Measurements from ENCODE around the gene DMKN.

DMKN gene

DNA sequence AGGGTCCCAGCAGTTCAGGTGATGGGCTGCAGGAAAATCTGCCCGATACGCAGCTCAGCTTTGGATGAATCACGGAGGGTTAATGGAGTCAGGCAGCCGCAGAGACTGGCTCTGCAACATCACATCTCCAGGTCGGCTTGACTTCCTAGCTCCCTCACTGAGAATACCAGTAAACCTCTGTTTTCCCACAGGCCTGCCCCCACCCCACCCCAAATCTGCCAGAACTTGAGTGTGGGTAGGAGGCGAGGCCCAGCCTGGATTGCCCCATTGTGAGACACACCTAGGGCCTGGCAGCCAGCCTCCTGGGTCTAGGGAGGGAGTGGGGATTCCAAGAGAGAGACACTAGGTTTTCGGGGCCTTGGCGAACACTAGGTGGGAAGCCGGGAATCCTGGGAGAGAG lies 19.5 kb downstream of the DMKN start:
- H3K79me2 ChIP-seq (ENCODE audit: control insufficient read depth, low read length) = no peaks in the 10 kb centered on the region
- H3K36me3 ChIP-seq (ENCODE audit: control insufficient read depth, low read length) = peaks cover 1% of the 10 kb centered on the region; the same call in 1 of the 2 replicates
- H3K4me2 ChIP-seq (ENCODE audit: low read length) = no peak overlapping the region
- no peaks in the 10 kb centered on the region for H3K9me2 ChIP-seq (replicated peaks; ENCODE audit: control insufficient read depth, low read length)
- H3K27me3 ChIP-seq (ENCODE audit: control insufficient read depth, low read length) = peaks cover 29% of the 10 kb centered on the region
- no peaks in the 10 kb centered on the region for H3K9me3 ChIP-seq (ENCODE audit: control insufficient read depth, insufficient read depth, low read length)
- H3K27ac ChIP-seq (ENCODE audit: low read depth, low read length) = no peak overlapping the region
- H3K4me1 ChIP-seq (ENCODE audit: control insufficient read depth, low read length) = peaks cover 16% of the 10 kb centered on the region
- TF ChIP-seq, protein P1, sequence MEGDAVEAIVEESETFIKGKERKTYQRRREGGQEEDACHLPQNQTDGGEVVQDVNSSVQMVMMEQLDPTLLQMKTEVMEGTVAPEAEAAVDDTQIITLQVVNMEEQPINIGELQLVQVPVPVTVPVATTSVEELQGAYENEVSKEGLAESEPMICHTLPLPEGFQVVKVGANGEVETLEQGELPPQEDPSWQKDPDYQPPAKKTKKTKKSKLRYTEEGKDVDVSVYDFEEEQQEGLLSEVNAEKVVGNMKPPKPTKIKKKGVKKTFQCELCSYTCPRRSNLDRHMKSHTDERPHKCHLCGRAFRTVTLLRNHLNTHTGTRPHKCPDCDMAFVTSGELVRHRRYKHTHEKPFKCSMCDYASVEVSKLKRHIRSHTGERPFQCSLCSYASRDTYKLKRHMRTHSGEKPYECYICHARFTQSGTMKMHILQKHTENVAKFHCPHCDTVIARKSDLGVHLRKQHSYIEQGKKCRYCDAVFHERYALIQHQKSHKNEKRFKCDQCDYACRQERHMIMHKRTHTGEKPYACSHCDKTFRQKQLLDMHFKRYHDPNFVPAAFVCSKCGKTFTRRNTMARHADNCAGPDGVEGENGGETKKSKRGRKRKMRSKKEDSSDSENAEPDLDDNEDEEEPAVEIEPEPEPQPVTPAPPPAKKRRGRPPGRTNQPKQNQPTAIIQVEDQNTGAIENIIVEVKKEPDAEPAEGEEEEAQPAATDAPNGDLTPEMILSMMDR (IDR thresholded peaks at IDR 0.05; ENCODE audit: low read depth, low read length, poor library complexity, severe bottlenecking) = no peak
- no peak for TF ChIP-seq EZH2phosphoT487 (IDR thresholded peaks at IDR 0.05; ENCODE audit: borderline replicate concordance, low read length)
- no peak overlapping the region for H3K4me3 ChIP-seq (ENCODE audit: low read length)
- no peaks in the 10 kb centered on the region for H4K20me1 ChIP-seq (ENCODE audit: control insufficient read depth, insufficient read depth, low read depth, low read length)
- no peaks in the 10 kb centered on the region for H3F3A ChIP-seq (ENCODE audit: control insufficient read depth, insufficient read depth)

DNA sequence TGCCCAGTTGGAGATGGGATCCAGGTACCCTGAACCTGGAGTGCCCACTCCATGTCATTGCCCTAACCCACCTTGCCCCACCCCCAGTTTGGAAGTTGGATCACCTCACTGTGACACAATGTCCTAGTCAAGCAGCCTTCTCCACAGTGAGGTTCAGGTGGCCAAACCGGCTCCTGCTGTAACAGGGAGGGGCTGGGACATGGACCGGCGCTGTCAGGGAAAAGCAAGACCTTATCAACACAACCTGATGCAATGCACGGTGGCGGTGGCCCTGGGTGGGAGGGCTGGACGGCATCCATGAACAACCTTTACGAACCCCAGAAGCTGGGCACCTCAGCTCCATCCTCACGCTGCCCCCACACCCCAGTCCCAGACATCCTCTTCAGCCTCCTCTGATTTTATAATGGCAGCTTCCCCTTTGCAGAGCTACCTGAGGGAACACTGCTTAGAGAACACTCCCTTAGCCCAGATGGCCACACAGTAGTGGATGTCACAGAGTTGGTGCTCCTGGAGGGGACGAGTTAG lies 21.6 kb downstream of the DMKN start:
- Histone ChIP-seq H3K4me2 (ENCODE audit: low read length) (no peak overlapping the region), H4K20me1 (ENCODE audit: control insufficient read depth, insufficient read depth, low read depth, low read length) (no peaks in the 10 kb centered on the region), H3K4me3 (ENCODE audit: low read length) (no peak overlapping the region), H3K79me2 (ENCODE audit: control insufficient read depth, low read length) (no peaks in the 10 kb centered on the region), H3F3A (ENCODE audit: control insufficient read depth, insufficient read depth) (no peaks in the 10 kb centered on the region), H3K27ac (ENCODE audit: low read depth, low read length) (no peak overlapping the region), H3K9me3 (ENCODE audit: control insufficient read depth, insufficient read depth, low read length) (no peaks in the 10 kb centered on the region), H3K4me1 (ENCODE audit: control insufficient read depth, low read length) (peaks cover 16% of the 10 kb centered on the region), H3K36me3 (ENCODE audit: control insufficient read depth, low read length) (no peaks in the 10 kb centered on the region), H3K9me2 (replicated peaks; ENCODE audit: control insufficient read depth, low read length) (no peaks in the 10 kb centered on the region), H3K27me3 (ENCODE audit: control insufficient read depth, low read length) (peaks cover 33% of the 10 kb centered on the region)
- no peak for TF ChIP-seq EZH2phosphoT487 (IDR thresholded peaks at IDR 0.05; ENCODE audit: borderline replicate concordance, low read length)
- TF ChIP-seq, protein P1 (IDR thresholded peaks at IDR 0.05; ENCODE audit: low read depth, low read length, poor library complexity, severe bottlenecking) = no peak

DNA sequence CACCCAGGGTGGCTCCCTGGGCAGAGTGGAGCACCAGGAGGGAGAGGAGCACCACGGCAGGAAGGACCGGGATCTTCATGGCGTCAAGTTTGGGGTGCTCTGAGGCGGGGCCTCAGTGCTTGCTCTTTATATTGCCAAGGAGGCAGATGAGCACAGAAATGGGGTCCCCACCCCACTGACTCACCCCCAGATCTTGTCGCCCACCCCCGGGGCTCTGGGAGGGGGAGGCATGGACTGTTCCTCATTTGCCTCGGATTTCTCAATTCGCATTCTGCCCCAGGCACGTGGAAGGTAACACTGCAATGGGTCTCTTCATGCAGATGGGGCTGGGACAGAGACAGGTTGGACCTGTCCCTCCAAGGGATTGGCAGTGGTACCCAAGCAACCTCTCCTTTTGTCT lies 23.1 kb downstream of the DMKN start, which contains the start of gene KRTDAP:
Gene KRTDAP, minus strand, starts transcription at position 101 of the 400 bp plus-strand sequence. Its CDS starts 22 bp downstream, at position 79.
- Histone ChIP-seq H3F3A (ENCODE audit: control insufficient read depth, insufficient read depth) (no peaks in the 10 kb centered on the region), H3K36me3 (ENCODE audit: control insufficient read depth, low read length) (no peaks in the 10 kb centered on the region), H4K20me1 (ENCODE audit: control insufficient read depth, insufficient read depth, low read depth, low read length) (no peaks in the 10 kb centered on the region), H3K9me2 (replicated peaks; ENCODE audit: control insufficient read depth, low read length) (no peaks in the 10 kb centered on the region), H3K27ac (ENCODE audit: low read depth, low read length) (no peak within 1 kb of the TSS), H3K4me3 (ENCODE audit: low read length) (no peak within 1 kb of the TSS), H3K27me3 (ENCODE audit: control insufficient read depth, low read length) (peaks cover 37% of the 10 kb centered on the region), H3K4me2 (ENCODE audit: low read length) (no peak within 1 kb of the TSS), H3K79me2 (ENCODE audit: control insufficient read depth, low read length) (no peaks in the 10 kb centered on the region), H3K4me1 (ENCODE audit: control insufficient read depth, low read length) (peaks cover 13% of the 10 kb centered on the region), H3K9me3 (ENCODE audit: control insufficient read depth, insufficient read depth, low read length) (no peaks in the 10 kb centered on the region)
- TF ChIP-seq EZH2phosphoT487 (IDR thresholded peaks at IDR 0.05; ENCODE audit: borderline replicate concordance, low read length) = no peak
- TF ChIP-seq, protein P1 (IDR thresholded peaks at IDR 0.05; ENCODE audit: low read depth, low read length, poor library complexity, severe bottlenecking) = no peak

Data from DOHH2 (cell line).